ENCODE results near the gene PTH1R. TPM values are rescaled to one million over a fixed set of nuclear protein-coding genes. Genes with fewer than 3 reads are reported as not detected.

PTH1R gene
- total RNA-seq, 1 donor from 2014 or later = not detected

GRCh38 chr3:46862369-46863025 is 15.0 kb upstream of the PTH1R start:
- intact Hi-C loops (cut with micrococcal nuclease) = no loop called here

- intact Hi-C loops (cut with micrococcal nuclease) = no loop called here
Observed at GRCh38 chr3:46863261-46863782, 14.2 kb upstream of the PTH1R start, which contains the start of gene MYL3. Gene MYL3 (minus strand): TSS chr3:46863444. CDS start chr3:46863390, 54 bp downstream.

- intact Hi-C loops (cut with micrococcal nuclease) = no loop called here
Observed at GRCh38 chr3:46864061-46864881, 13.2 kb upstream of the PTH1R start.

DNA sequence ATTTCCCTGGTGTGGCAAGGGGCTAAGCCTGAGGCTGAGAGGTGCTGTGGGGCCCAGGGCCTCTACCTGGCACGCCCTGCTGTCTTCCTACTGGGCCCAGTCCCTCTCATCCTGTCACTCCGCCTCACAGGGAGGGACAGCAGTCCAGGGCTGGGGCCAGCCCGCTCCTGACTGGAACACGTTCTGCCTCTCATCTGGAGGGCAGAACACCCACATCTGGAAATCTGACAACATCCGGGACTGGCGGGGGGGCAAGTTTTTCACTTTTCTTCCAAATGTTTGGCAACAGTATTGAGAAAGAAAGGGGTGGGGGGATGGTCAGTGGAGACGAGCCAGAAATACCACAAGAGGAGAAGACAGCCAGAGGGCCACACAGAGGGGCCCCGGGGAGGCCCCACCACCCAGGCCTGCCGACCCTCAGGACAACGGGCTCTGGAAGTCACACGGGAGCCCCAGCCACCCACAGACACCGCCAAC is 12.5 kb upstream of the PTH1R start:
- intact Hi-C loops (cut with micrococcal nuclease) = no loop called here

DNA sequence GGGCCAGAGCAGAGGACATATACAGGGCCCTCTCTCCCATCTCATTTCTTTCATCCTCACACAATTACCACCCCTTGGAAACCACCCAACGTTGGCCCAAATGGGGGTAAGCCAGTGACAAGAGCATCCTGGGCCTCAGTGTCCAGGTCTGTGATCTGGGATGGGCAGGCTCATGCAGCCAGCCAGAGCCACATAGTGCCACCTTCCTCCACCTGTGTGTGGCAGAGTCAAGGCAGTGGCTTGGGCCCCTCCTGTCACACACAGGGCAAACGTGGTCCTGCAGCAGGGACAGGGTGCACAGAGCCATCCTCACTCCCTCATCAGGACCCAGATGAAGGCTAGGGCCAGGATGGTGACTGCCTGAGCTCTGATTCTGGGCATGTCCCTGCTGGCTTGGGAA is 12.0 kb upstream of the PTH1R start:
- intact Hi-C loops (cut with micrococcal nuclease) = no loop called here

- intact Hi-C loops (cut with micrococcal nuclease) = loop anchor here (1.0 to 2.0 kb wide), 6 partner anchors 29 to 506 kb away; no protein-coding TSS in a partner anchor
Observed at GRCh38 chr3:46866032-46866595, 11.4 kb upstream of the PTH1R start.

- intact Hi-C loops (cut with micrococcal nuclease) = loop anchor here (1.0 to 2.0 kb wide), 6 partner anchors 28 to 505 kb away; no protein-coding TSS in a partner anchor
Observed at GRCh38 chr3:46866720-46867549, 10.6 kb upstream of the PTH1R start.

- intact Hi-C loops (cut with micrococcal nuclease) = loop anchor here (2.0 kb wide), 1 partner anchor 131 kb away; no protein-coding TSS in a partner anchor
Observed at GRCh38 chr3:46867550-46867898, 10.0 kb upstream of the PTH1R start.

GRCh38 chr3:46868287-46868686 is 9.2 kb upstream of the PTH1R start:
- intact Hi-C loops (cut with micrococcal nuclease) = no loop called here

GRCh38 chr3:46868948-46869347 is 8.6 kb upstream of the PTH1R start:
- intact Hi-C loops (cut with micrococcal nuclease) = no loop called here

GRCh38 chr3:46869440-46869839 is 8.1 kb upstream of the PTH1R start:
- intact Hi-C loops (cut with micrococcal nuclease) = no loop called here

GRCh38 chr3:46870651-46871050 is 6.9 kb upstream of the PTH1R start:
- intact Hi-C loops (cut with micrococcal nuclease) = no loop called here

GRCh38 chr3:46871222-46871621 is 6.3 kb upstream of the PTH1R start:
- intact Hi-C loops (cut with micrococcal nuclease) = no loop called here

- intact Hi-C loops (cut with micrococcal nuclease) = no loop called here
Observed at GRCh38 chr3:46873521-46873920, 4.0 kb upstream of the PTH1R start.

GRCh38 chr3:46874430-46874829 is 3.1 kb upstream of the PTH1R start:
- intact Hi-C loops (cut with micrococcal nuclease) = no loop called here

GRCh38 chr3:46875560-46875959 is 2.0 kb upstream of the PTH1R start:
- intact Hi-C loops (cut with micrococcal nuclease) = no loop called here

DNA sequence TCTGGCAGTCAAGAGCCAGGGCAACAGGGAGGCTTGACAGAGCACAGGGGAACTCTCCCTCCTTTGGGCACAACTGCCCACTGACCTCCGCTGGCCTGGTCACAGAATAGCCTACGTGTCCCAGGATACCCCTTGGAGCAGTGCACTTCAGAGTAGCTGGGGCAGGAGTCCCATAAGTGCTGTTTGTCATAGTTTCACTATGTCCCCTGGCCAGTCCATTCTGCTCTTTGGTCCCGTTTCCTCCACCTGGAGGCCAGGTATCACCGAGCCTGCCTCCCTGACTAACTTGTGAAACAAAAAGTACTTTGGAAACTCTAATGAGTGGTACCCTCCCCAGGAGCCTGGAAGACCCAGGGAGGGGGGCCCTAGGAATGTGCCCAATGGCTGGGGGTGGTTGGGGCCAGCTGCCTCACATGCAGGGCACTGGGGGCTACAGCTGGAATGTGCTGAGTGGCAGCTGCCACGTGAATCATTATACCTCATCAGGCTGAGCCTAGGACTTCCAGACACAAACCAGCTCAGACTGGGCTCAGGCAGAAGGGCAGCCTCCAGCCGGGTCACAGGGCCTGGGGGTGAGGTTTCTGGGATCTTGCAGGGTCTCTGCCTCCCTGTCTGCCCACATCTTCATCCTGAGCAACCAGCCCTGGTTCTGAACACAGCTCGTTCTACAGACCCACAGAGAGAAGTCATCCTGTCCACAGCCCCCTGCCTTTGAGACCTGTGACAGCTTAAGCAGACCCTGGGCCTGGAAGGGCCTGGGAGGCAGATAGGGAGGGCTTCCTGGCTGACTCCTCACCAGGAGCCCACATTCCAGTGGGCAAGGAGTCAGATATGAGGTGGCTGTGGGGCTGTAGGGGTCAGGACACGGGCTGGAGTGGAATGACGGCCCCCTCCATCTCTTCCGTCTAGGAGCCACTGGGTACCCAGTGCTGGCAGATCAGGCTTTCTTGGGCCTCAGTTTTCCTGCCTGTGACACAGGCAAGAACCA is 914 bp upstream of the PTH1R start:
- intact Hi-C loops (cut with micrococcal nuclease) = no loop called here

GRCh38 chr3:46878781-46879436 is 1.4 kb downstream of the PTH1R start:
- intact Hi-C loops (cut with micrococcal nuclease) = no loop called here

- intact Hi-C loops (cut with micrococcal nuclease) = no loop called here
Observed at GRCh38 chr3:46880884-46881595, 3.5 kb downstream of the PTH1R start.
